ENCODE results near the gene PLA2G4B.

- no peak for TF ChIP-seq POLR2A (IDR thresholded peaks at IDR 0.05; ENCODE audit: low read length)
- no peak for TF ChIP-seq GATA1 (IDR thresholded peaks at IDR 0.05; ENCODE audit: low read depth, low read length)
These were observed 17.7 kb upstream of the PLA2G4B start for GRCh38 chr15:41820791-41821423.

All from erythroblast (primary cell).